ENCODE results near the gene MTMR3.

GRCh38 chr22:30046716-30047363 is 163.9 kb downstream of the MTMR3 start:
- TF ChIP-seq CTCF (IDR thresholded peaks at IDR 0.05) (no peak), TAF1 (IDR thresholded peaks at IDR 0.05; ENCODE audit: borderline replicate concordance, low read depth, low read length) (no peak), USF2 (IDR thresholded peaks at IDR 0.05; ENCODE audit: borderline replicate concordance, low read depth, low read length) (no peak)
